Vagina (tissue), 2 donors: ENCODE measurements around the gene TSPEAR. TPM values are rescaled to one million over a fixed set of nuclear protein-coding genes. Genes with fewer than 3 reads are reported as not detected.

Source experiments
- DNase-seq, 2 donors: peaks; one replicate each; pipeline ENCODE4 v3.0.0-alpha.2; 2017; ENCODE audit errors: extremely low spot score in 2 of 2
- H3K27ac ChIP-seq: fragments of 200-600 bp; sonication (generic); one replicate; pipeline ENCODE4 v1.5.1; 2019
- H3K27me3 ChIP-seq: fragments of 200-600 bp; sonication (generic); one replicate; pipeline ENCODE4 v1.5.1; 2019
- H3K36me3 ChIP-seq, 2 donors: fragments of 200-600 bp; sonication (generic); one replicate each; pipeline ENCODE4 v1.5.1; 2017 to 2019
- H3K4me1 ChIP-seq: fragments of 200-600 bp; sonication (generic); one replicate; pipeline ENCODE4 v1.5.1; 2019
- H3K4me3 ChIP-seq, 2 donors: fragments of 200-600 bp; sonication (generic); 1 replicate in 1 of 2; 2 replicates in 1 of 2; pipeline ENCODE4 v1.5.1; 2016 to 2019
- H3K9me3 ChIP-seq: fragments of 200-600 bp; sonication (generic); one replicate; pipeline ENCODE4 v1.5.1; 2019
- POLR2A ChIP-seq, 2 donors: fragments of 450-650 bp; IDR thresholded peaks; one replicate each; pipeline ENCODE4 v1.6.1; 2017; ENCODE audit warnings: antibody characterized with exemption in 2 of 2, mild to moderate bottlenecking in 2 of 2, moderate library complexity in 2 of 2
- POLR2AphosphoS5 ChIP-seq, 2 donors: sonication (generic); formaldehyde crosslinking; IDR thresholded peaks; one replicate each; pipeline ENCODE4 v1.9.0; 2017; ENCODE audit warnings: antibody characterized with exemption in 2 of 2, mild to moderate bottlenecking in 2 of 2, low read depth in 1 of 2; ENCODE audit not compliant: insufficient read depth in 1 of 2
- intact Hi-C: fragments of 100-400 bp; cut with DNase I; formaldehyde crosslinking; loops from one replicate; pipeline ENCODE4 v1.15.1; 2023
- total RNA-seq: library from RNA; depleted of rRNA; stranded (reverse); fragments of >200 nt; gene quantifications from one replicate; pipeline ENCODE4 v1.2.3, GENCODE V29; 2016
- TF ChIP-seq, protein P1 (sequence below), 3 experiments: fragments of 450-650 bp in 2 of 3; fragments of 200-600 bp in 1 of 3; sonication (generic) in 1 of 3; IDR thresholded peaks; one replicate each; pipeline ENCODE4 v1.5.1; 2017 to 2019; ENCODE audit warnings: antibody characterized with exemption in 3 of 3, mild to moderate bottlenecking in 2 of 3, moderate library complexity in 2 of 3

TSPEAR gene
- total RNA-seq, 1 donor from 2014 or later = not detected

DNA sequence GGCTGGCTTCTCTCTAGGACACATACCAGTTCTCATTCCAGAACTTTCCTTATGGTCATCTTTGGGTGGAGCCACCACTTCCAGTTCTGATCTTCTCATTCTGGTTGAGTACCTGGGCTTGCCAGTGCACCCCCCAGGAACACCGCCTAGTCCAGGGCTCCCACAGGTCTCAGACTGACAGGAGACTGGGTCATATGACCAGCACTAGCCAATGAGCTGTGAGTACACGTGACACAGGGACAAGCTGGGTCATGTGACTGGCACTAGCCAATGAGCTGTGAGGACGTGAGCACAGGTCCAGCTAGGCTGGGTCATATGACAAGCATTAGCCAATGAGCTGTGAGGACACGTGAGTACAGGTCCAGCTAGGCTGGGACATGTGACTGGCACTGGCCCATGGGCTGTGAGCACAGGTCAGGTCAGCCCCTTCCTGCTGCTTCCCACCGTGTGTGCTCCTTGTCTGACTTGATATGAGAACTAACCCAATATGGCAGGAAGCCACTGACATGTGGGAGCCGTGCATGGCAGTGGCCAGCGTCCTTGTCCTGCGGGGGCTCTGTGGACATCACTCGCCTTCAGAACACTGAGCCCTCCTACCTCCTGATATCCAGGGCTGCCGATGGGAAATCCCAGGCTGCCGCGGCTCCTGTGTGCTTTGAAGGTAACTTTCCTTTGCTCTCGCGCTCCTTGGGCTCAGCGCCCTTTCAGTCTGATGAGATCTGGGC lies 194.0 kb downstream of the TSPEAR start:
- no peaks in the 10 kb centered on the region for H3K9me3 ChIP-seq
- H3K27ac ChIP-seq = no peak overlapping the region
- no peaks in the 10 kb centered on the region for H3K27me3 ChIP-seq
- DNase-seq = no peak
- intact Hi-C loops = no loop called here
- H3K36me3 ChIP-seq = no peaks in the 10 kb centered on the region
- TF ChIP-seq, protein P1, sequence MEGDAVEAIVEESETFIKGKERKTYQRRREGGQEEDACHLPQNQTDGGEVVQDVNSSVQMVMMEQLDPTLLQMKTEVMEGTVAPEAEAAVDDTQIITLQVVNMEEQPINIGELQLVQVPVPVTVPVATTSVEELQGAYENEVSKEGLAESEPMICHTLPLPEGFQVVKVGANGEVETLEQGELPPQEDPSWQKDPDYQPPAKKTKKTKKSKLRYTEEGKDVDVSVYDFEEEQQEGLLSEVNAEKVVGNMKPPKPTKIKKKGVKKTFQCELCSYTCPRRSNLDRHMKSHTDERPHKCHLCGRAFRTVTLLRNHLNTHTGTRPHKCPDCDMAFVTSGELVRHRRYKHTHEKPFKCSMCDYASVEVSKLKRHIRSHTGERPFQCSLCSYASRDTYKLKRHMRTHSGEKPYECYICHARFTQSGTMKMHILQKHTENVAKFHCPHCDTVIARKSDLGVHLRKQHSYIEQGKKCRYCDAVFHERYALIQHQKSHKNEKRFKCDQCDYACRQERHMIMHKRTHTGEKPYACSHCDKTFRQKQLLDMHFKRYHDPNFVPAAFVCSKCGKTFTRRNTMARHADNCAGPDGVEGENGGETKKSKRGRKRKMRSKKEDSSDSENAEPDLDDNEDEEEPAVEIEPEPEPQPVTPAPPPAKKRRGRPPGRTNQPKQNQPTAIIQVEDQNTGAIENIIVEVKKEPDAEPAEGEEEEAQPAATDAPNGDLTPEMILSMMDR (IDR thresholded peaks at IDR 0.05) = no peak
- TF ChIP-seq POLR2A (IDR thresholded peaks at IDR 0.05) (no peak), POLR2AphosphoS5 (IDR thresholded peaks at IDR 0.05; ENCODE audit: insufficient read depth in 1 of 2, low read depth in 1 of 2) (no peak)
- H3K4me1 ChIP-seq = no peaks in the 10 kb centered on the region
- no peak overlapping the region for H3K4me3 ChIP-seq

DNA sequence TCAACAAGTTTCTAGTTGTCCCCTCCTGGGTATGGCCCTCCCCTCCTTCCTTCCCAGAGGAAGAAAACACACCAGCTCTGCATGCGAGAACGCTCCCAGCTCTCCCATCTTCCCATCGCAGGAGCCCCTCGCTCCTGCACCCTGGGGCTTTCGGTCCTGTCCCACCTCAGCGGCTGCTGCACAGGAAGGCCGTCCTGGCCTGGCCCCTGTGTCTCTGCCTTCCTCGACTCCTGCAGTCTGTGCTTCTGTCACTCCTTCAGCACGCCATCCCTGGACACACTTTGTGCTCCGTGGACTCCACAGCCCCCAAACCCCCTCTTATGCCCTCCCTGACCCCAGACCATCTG lies 194.6 kb downstream of the TSPEAR start:
- intact Hi-C loops = no loop called here
- H3K4me1 ChIP-seq = no peaks in the 10 kb centered on the region

DNA sequence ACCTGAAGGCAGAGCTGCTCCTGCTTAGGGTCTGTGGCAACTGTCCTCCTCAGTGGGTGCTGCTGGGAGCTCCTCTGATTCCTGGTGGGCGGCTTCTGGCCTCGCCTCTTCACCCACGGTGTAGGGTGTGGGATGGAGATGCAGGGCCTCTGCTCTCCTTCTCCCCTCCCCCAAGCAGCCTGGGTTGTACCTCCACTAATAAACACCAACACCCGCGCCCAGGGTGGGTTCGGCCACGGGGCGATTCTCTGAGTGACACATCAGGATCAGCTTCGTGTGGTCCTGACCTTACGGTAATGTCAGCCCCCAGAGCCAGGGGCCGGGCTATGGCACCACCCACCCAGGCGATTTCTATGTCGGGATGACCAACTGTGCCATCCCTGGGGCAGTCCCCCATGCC lies 195.0 kb downstream of the TSPEAR start:
- intact Hi-C loops = no loop called here
- DNase-seq = no peak
- no peak for TF ChIP-seq POLR2AphosphoS5 (IDR thresholded peaks at IDR 0.05; ENCODE audit: insufficient read depth in 1 of 2, low read depth in 1 of 2)
- TF ChIP-seq, protein P1 (IDR thresholded peaks at IDR 0.05) = no peak
- TF ChIP-seq POLR2A (IDR thresholded peaks at IDR 0.05) = no peak

More for the DNA sequence above, 194.6 kb downstream of the TSPEAR start:
- no peak for DNase-seq
- TF ChIP-seq, protein P1 (IDR thresholded peaks at IDR 0.05) = no peak
- TF ChIP-seq POLR2AphosphoS5 (IDR thresholded peaks at IDR 0.05; ENCODE audit: insufficient read depth in 1 of 2, low read depth in 1 of 2) (no peak), POLR2A (IDR thresholded peaks at IDR 0.05) (no peak)
- H3K27me3 ChIP-seq = no peaks in the 10 kb centered on the region
- no peak overlapping the region for H3K27ac ChIP-seq
- no peak overlapping the region for H3K4me3 ChIP-seq
- H3K9me3 ChIP-seq = no peaks in the 10 kb centered on the region
- H3K36me3 ChIP-seq = no peaks in the 10 kb centered on the region

DNA sequence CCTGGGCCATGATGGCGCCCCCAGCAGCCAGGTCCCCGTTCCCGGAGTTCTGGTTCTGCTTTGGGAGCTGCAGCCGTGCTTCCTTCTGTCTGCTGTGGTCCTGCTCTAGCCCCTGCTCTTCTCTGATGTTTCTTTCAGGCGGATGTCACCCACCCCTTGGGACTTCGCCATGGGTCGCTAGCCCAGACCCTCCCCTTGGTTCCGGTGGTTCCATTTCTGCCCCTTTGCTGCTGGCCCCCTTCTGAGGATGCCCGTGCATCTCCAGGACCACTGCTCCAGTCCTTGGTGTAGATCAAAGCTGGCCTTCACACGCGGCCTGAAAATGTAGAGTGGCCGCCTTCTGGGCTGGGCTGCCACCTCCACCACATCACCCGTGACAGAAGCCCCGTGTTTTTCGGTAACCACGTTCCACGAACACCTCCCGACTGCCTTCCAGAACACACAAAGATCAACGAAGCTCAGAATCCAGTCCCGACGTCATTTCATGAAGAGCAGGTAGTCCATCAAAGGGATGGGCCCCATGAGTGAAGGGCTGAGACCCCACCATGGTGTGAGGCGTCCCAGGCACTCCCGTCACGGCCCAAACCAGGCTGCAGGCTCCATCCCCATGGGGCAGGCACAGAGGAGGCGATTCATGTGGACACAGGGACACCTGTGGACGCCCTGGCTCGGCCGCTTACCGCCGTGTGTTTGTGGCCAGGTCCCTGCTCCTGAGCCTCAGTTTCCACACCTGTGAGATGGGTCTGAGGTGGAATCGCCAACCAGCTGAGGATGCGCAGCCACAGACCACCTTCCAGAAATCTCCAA lies 195.8 kb downstream of the TSPEAR start:
- H3K27me3 ChIP-seq = no peaks in the 10 kb centered on the region
- intact Hi-C loops = no loop called here
- TF ChIP-seq POLR2AphosphoS5 (IDR thresholded peaks at IDR 0.05; ENCODE audit: insufficient read depth in 1 of 2, low read depth in 1 of 2) = no peak
- TF ChIP-seq, protein P1 (IDR thresholded peaks at IDR 0.05) = no peak
- no peak for TF ChIP-seq POLR2A (IDR thresholded peaks at IDR 0.05)
- no peak overlapping the region for H3K27ac ChIP-seq
- no peaks in the 10 kb centered on the region for H3K36me3 ChIP-seq
- peaks cover 3% of the 10 kb centered on the region for H3K4me1 ChIP-seq
- no peak overlapping the region for H3K4me3 ChIP-seq
- H3K9me3 ChIP-seq = no peaks in the 10 kb centered on the region
- no peak for DNase-seq

More for the DNA sequence above, 195.0 kb downstream of the TSPEAR start:
- Histone ChIP-seq H3K9me3 (no peaks in the 10 kb centered on the region), H3K27me3 (no peaks in the 10 kb centered on the region), H3K4me1 (no peaks in the 10 kb centered on the region), H3K4me3 (no peak overlapping the region), H3K36me3 (no peaks in the 10 kb centered on the region), H3K27ac (no peak overlapping the region)
